ENCODE measurements around the gene MALRD1.

Gene MALRD1

GRCh38 chr10:19046679-19047078, 1.9 kb upstream of the MALRD1 start:
- no peak for DNase-seq (ENCODE audit: extremely low spot score)
- POLR2A ChIA-PET: no interaction called here
- TF ChIP-seq FOXM1 (IDR thresholded peaks at IDR 0.05; ENCODE audit: borderline replicate concordance) (no peak), NFRKB (IDR thresholded peaks at IDR 0.05) (no peak), TARDBP (IDR thresholded peaks at IDR 0.05) (no peak), PKNOX1 (IDR thresholded peaks at IDR 0.05) (no peak), SP1 (IDR thresholded peaks at IDR 0.05) (no peak), ZNF384 (IDR thresholded peaks at IDR 0.05) (no peak), BHLHE40 (IDR thresholded peaks at IDR 0.05; ENCODE audit: borderline replicate concordance) (no peak), L3MBTL2 (conservative IDR thresholded peaks at IDR 0.05) (no peak), FOXA1 (IDR thresholded peaks at IDR 0.05) (no peak), ARNT (IDR thresholded peaks at IDR 0.05) (no peak), CTBP1 (IDR thresholded peaks at IDR 0.05; ENCODE audit: borderline replicate concordance) (no peak), HDGF (IDR thresholded peaks at IDR 0.05; ENCODE audit: borderline replicate concordance) (no peak), ELF4 (IDR thresholded peaks at IDR 0.05) (no peak), SUZ12 (IDR thresholded peaks at IDR 0.05) (no peak), LEF1 (IDR thresholded peaks at IDR 0.05; ENCODE audit: borderline replicate concordance) (no peak)
- CTCF ChIA-PET: no interaction called here

- CTCF ChIA-PET: no interaction called here
Measured at GRCh38 chr10:19048891-19049290, 290 bp downstream of the MALRD1 start.

GRCh38 chr10:19049567-19049966, 966 bp downstream of the MALRD1 start:
- TF ChIP-seq ELF4 (IDR thresholded peaks at IDR 0.05) (no peak), FOXM1 (IDR thresholded peaks at IDR 0.05; ENCODE audit: borderline replicate concordance) (no peak), LEF1 (IDR thresholded peaks at IDR 0.05; ENCODE audit: borderline replicate concordance) (no peak), SUZ12 (IDR thresholded peaks at IDR 0.05) (no peak), ARNT (IDR thresholded peaks at IDR 0.05) (no peak), FOXK2 (IDR thresholded peaks at IDR 0.05) (no peak), NFRKB (IDR thresholded peaks at IDR 0.05) (no peak), SP1 (IDR thresholded peaks at IDR 0.05) (no peak)
- ChIA-PET CTCF (no interaction called here), POLR2A (no interaction called here)
- no peak for DNase-seq (ENCODE audit: extremely low spot score)

More at GRCh38 chr10:19048891-19049290, 290 bp downstream of the MALRD1 start:
- no peak for TF ChIP-seq PKNOX1 (IDR thresholded peaks at IDR 0.05)
- no peak for TF ChIP-seq SP1 (IDR thresholded peaks at IDR 0.05)
- no peak for TF ChIP-seq FOXA1 (IDR thresholded peaks at IDR 0.05)
- TF ChIP-seq FOXM1 (IDR thresholded peaks at IDR 0.05; ENCODE audit: borderline replicate concordance): no peak
- TF ChIP-seq NFRKB (IDR thresholded peaks at IDR 0.05): no peak
- no peak for TF ChIP-seq BHLHE40 (IDR thresholded peaks at IDR 0.05; ENCODE audit: borderline replicate concordance)
- TF ChIP-seq FOXK2 (IDR thresholded peaks at IDR 0.05): no peak
- no peak for TF ChIP-seq SUZ12 (IDR thresholded peaks at IDR 0.05)
- no peak for TF ChIP-seq ELF4 (IDR thresholded peaks at IDR 0.05)
- TF ChIP-seq CTBP1 (IDR thresholded peaks at IDR 0.05; ENCODE audit: borderline replicate concordance): no peak
- TF ChIP-seq ARNT (IDR thresholded peaks at IDR 0.05): no peak
- TF ChIP-seq LEF1 (IDR thresholded peaks at IDR 0.05; ENCODE audit: borderline replicate concordance): no peak
- TF ChIP-seq TARDBP (IDR thresholded peaks at IDR 0.05): no peak
- no peak for TF ChIP-seq HDGF (IDR thresholded peaks at IDR 0.05; ENCODE audit: borderline replicate concordance)
- TF ChIP-seq ZNF384 (IDR thresholded peaks at IDR 0.05): no peak
- TF ChIP-seq L3MBTL2 (conservative IDR thresholded peaks at IDR 0.05): no peak
- POLR2A ChIA-PET: no interaction called here
- DNase-seq (ENCODE audit: extremely low spot score): no peak

- CTCF ChIA-PET: no interaction called here
- no peak for DNase-seq (ENCODE audit: extremely low spot score)
- TF ChIP-seq ELF4 (IDR thresholded peaks at IDR 0.05) (no peak), HDGF (IDR thresholded peaks at IDR 0.05; ENCODE audit: borderline replicate concordance) (no peak), FOXM1 (IDR thresholded peaks at IDR 0.05; ENCODE audit: borderline replicate concordance) (no peak), FOXK2 (IDR thresholded peaks at IDR 0.05) (no peak), CTBP1 (IDR thresholded peaks at IDR 0.05; ENCODE audit: borderline replicate concordance) (no peak), ARNT (IDR thresholded peaks at IDR 0.05) (no peak), TARDBP (IDR thresholded peaks at IDR 0.05) (no peak), FOXA1 (IDR thresholded peaks at IDR 0.05) (no peak), BHLHE40 (IDR thresholded peaks at IDR 0.05; ENCODE audit: borderline replicate concordance) (no peak), NFRKB (IDR thresholded peaks at IDR 0.05) (no peak), PKNOX1 (IDR thresholded peaks at IDR 0.05) (no peak), SP1 (IDR thresholded peaks at IDR 0.05) (no peak), SUZ12 (IDR thresholded peaks at IDR 0.05) (no peak), LEF1 (IDR thresholded peaks at IDR 0.05; ENCODE audit: borderline replicate concordance) (no peak), ZNF384 (IDR thresholded peaks at IDR 0.05) (no peak), L3MBTL2 (conservative IDR thresholded peaks at IDR 0.05) (no peak)
- POLR2A ChIA-PET: no interaction called here
Measured at GRCh38 chr10:19054289-19054835, 5.8 kb downstream of the MALRD1 start.

- ChIA-PET POLR2A (no interaction called here), CTCF (no interaction called here)
Measured at GRCh38 chr10:19058046-19058445, 9.4 kb downstream of the MALRD1 start.

More at GRCh38 chr10:19058046-19058445, 9.4 kb downstream of the MALRD1 start:
- no peak for TF ChIP-seq TARDBP (IDR thresholded peaks at IDR 0.05)
- TF ChIP-seq ELF4 (IDR thresholded peaks at IDR 0.05): no peak
- TF ChIP-seq SP1 (IDR thresholded peaks at IDR 0.05): no peak
- no peak for TF ChIP-seq PKNOX1 (IDR thresholded peaks at IDR 0.05)
- TF ChIP-seq CTBP1 (IDR thresholded peaks at IDR 0.05; ENCODE audit: borderline replicate concordance): no peak
- TF ChIP-seq SUZ12 (IDR thresholded peaks at IDR 0.05): no peak
- no peak for TF ChIP-seq FOXK2 (IDR thresholded peaks at IDR 0.05)
- no peak for TF ChIP-seq ARNT (IDR thresholded peaks at IDR 0.05)
- no peak for TF ChIP-seq ZNF384 (IDR thresholded peaks at IDR 0.05)
- TF ChIP-seq HDGF (IDR thresholded peaks at IDR 0.05; ENCODE audit: borderline replicate concordance): no peak
- no peak for TF ChIP-seq L3MBTL2 (conservative IDR thresholded peaks at IDR 0.05)
- no peak for TF ChIP-seq LEF1 (IDR thresholded peaks at IDR 0.05; ENCODE audit: borderline replicate concordance)
- TF ChIP-seq BHLHE40 (IDR thresholded peaks at IDR 0.05; ENCODE audit: borderline replicate concordance): no peak
- TF ChIP-seq FOXM1 (IDR thresholded peaks at IDR 0.05; ENCODE audit: borderline replicate concordance): no peak
- DNase-seq (ENCODE audit: extremely low spot score): no peak

Data from HEK293T (cell line).